ENCODE results near the gene PRKAG2.

DNA sequence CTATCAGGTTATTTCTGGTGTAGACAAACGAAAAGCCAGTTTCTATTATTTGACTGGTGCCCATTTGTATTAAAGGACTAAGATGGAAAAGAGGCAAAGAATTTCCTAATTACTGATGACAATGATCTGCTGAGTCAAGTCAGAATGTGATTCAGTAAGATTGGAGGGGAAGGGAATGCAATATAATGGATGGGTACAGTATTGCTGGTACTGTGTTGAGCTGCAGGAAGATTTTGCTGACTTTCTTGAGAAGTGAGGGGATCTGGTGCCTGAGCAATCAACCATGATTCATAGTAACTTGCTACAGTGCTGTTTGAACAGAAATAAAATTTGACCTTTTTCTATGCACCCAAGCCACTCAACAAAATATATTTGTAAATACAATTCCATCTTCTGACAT, 218.1 kb downstream of the PRKAG2 start:
- TF ChIP-seq, protein P1, sequence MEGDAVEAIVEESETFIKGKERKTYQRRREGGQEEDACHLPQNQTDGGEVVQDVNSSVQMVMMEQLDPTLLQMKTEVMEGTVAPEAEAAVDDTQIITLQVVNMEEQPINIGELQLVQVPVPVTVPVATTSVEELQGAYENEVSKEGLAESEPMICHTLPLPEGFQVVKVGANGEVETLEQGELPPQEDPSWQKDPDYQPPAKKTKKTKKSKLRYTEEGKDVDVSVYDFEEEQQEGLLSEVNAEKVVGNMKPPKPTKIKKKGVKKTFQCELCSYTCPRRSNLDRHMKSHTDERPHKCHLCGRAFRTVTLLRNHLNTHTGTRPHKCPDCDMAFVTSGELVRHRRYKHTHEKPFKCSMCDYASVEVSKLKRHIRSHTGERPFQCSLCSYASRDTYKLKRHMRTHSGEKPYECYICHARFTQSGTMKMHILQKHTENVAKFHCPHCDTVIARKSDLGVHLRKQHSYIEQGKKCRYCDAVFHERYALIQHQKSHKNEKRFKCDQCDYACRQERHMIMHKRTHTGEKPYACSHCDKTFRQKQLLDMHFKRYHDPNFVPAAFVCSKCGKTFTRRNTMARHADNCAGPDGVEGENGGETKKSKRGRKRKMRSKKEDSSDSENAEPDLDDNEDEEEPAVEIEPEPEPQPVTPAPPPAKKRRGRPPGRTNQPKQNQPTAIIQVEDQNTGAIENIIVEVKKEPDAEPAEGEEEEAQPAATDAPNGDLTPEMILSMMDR (IDR thresholded peaks at IDR 0.05; ENCODE audit: insufficient read depth, low read length, poor library complexity, severe bottlenecking): no peak
- TF ChIP-seq EZH2phosphoT487 (conservative IDR thresholded peaks at IDR 0.05; ENCODE audit: low read length): no peak
